A673 (cell line): Measurements from ENCODE around the gene SOX10.

Experiments
- EZH2 ChIP-seq: fragments of 200-600 bp; sonication (generic); IDR thresholded peaks from 2 replicates; pipeline ENCODE4 v1.6.1; 2017; ENCODE audit warnings: borderline replicate concordance, low read depth, mild to moderate bottlenecking, mixed read lengths, antibody characterized with exemption, low read length; ENCODE audit not compliant: poor library complexity, severe bottlenecking
- TF ChIP-seq, protein P1 (sequence below): fragments of 300-800, 200-600 bp; sonication (generic); conservative IDR thresholded peaks from 2 replicates; pipeline ENCODE4 v1.5.1; 2017; ENCODE audit warnings: low read depth, mild to moderate bottlenecking, antibody characterized with exemption, low read length, moderate library complexity, mixed read lengths

DNA sequence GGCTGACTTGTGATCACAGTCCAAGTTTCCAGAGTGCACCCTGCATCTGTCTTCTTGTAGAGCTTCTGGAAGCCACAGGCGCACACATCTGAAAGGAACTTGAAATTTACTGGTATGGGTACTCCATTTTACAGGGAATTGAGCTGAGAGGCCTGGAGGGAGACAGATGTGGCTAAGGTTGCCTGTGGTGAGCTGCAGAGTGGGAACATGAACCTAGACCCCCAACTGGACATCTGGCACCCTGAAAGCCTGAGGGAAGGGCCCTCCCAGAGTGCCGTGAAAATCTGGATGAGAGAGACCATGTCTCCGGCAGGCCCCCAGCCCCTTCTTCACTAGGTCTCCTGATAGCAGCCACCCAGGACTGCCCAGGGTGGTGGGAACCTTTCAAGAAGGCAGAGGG is 22.6 kb upstream of the SOX10 start:
- TF ChIP-seq, protein P1, sequence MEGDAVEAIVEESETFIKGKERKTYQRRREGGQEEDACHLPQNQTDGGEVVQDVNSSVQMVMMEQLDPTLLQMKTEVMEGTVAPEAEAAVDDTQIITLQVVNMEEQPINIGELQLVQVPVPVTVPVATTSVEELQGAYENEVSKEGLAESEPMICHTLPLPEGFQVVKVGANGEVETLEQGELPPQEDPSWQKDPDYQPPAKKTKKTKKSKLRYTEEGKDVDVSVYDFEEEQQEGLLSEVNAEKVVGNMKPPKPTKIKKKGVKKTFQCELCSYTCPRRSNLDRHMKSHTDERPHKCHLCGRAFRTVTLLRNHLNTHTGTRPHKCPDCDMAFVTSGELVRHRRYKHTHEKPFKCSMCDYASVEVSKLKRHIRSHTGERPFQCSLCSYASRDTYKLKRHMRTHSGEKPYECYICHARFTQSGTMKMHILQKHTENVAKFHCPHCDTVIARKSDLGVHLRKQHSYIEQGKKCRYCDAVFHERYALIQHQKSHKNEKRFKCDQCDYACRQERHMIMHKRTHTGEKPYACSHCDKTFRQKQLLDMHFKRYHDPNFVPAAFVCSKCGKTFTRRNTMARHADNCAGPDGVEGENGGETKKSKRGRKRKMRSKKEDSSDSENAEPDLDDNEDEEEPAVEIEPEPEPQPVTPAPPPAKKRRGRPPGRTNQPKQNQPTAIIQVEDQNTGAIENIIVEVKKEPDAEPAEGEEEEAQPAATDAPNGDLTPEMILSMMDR, result no peak
- TF ChIP-seq EZH2, result no peak
